Measurements from ENCODE around the gene EZH2.

DNA sequence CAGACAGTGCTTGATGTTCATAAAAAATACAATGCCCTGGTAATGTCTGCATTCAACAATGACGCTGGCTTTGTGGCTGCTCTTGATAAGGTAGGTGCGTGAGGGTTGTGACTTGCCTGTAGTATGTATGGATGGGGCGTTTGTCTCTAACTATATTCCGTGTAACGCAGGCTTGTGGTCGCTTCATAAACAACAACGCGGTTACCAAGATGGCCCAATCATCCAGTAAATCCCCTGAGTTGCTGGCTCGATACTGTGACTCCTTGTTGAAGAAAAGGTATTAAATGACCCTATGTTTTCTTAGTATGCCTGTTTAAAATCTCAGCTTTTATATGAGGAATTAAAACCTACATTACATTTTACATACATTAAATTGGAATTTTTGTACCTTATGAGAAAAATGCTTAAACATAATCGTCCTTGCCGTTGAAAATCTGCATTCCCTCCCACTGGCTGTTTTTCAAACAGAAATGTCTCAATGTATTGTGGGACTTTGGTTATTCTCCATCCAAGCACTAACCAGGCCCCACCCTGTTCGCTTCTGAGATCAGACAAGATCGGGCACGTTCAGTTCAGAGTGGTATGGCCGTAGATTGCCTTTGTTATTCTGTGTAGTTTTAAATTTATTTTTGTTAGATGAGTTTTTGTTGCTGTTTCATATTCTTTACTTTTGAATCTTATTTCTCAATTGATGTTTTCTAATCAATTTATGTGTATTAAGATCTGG lies 100.1 kb downstream of the EZH2 start:
- TF ChIP-seq POLR2AphosphoS5 (IDR thresholded peaks at IDR 0.05; ENCODE audit: low read depth, low read length) (no peak), SIN3A (IDR thresholded peaks at IDR 0.05; ENCODE audit: borderline replicate concordance, insufficient read depth, low read length) (no peak), TAF1 (IDR thresholded peaks at IDR 0.05; ENCODE audit: borderline replicate concordance, insufficient read depth, low read length) (no peak), FOXP2 (optimal IDR thresholded peaks at IDR 0.05; ENCODE audit: borderline replicate concordance, extremely low read depth, extremely low read length, insufficient read depth) (no peak)
- TF ChIP-seq, protein P1, sequence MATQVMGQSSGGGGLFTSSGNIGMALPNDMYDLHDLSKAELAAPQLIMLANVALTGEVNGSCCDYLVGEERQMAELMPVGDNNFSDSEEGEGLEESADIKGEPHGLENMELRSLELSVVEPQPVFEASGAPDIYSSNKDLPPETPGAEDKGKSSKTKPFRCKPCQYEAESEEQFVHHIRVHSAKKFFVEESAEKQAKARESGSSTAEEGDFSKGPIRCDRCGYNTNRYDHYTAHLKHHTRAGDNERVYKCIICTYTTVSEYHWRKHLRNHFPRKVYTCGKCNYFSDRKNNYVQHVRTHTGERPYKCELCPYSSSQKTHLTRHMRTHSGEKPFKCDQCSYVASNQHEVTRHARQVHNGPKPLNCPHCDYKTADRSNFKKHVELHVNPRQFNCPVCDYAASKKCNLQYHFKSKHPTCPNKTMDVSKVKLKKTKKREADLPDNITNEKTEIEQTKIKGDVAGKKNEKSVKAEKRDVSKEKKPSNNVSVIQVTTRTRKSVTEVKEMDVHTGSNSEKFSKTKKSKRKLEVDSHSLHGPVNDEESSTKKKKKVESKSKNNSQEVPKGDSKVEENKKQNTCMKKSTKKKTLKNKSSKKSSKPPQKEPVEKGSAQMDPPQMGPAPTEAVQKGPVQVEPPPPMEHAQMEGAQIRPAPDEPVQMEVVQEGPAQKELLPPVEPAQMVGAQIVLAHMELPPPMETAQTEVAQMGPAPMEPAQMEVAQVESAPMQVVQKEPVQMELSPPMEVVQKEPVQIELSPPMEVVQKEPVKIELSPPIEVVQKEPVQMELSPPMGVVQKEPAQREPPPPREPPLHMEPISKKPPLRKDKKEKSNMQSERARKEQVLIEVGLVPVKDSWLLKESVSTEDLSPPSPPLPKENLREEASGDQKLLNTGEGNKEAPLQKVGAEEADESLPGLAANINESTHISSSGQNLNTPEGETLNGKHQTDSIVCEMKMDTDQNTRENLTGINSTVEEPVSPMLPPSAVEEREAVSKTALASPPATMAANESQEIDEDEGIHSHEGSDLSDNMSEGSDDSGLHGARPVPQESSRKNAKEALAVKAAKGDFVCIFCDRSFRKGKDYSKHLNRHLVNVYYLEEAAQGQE (IDR thresholded peaks at IDR 0.05; ENCODE audit: insufficient read depth in 1 of 2, low read depth in 2 of 2, low read length in 2 of 2), result no peak
